Uterus (tissue), 4 donors: ENCODE results near the gene GPR78. TPM values are rescaled to one million over a fixed set of nuclear protein-coding genes. Genes with fewer than 3 reads are reported as not detected.

Experiments
- DNase-seq, 2 donors: peaks; one replicate each; pipeline ENCODE4 v3.0.0-alpha.2; 2019 to 2020
- H3K27ac ChIP-seq, 2 donors: fragments of 200-600 bp; sonication (generic); 1 replicate in 1 of 2; 2 replicates in 1 of 2; pipeline ENCODE4 v1.5.1; 2016 to 2018
- H3K27me3 ChIP-seq, 2 donors: fragments of 200-600 bp; sonication (generic); one replicate each; pipeline ENCODE4 v1.5.1; 2018 to 2019; ENCODE audit warnings: control low read depth in 1 of 2
- H3K36me3 ChIP-seq, 2 donors: fragments of 200-600 bp; sonication (generic); one replicate each; pipeline ENCODE4 v1.5.1; 2019; ENCODE audit warnings: control low read depth in 1 of 2
- H3K4me1 ChIP-seq, 2 donors: fragments of 200-600 bp; sonication (generic); one replicate each; pipeline ENCODE4 v1.5.1; 2018 to 2019; ENCODE audit warnings: control low read depth in 1 of 2
- H3K4me3 ChIP-seq, 2 donors: fragments of 200-600 bp; sonication (generic); 1 replicate in 1 of 2; 2 replicates in 1 of 2; pipeline ENCODE4 v1.5.1; 2018 to 2019; ENCODE audit warnings: mild to moderate bottlenecking in 1 of 2
- H3K9me3 ChIP-seq, 2 donors: fragments of 200-600 bp; sonication (generic); one replicate each; pipeline ENCODE4 v1.5.1; 2019; ENCODE audit warnings: control low read depth in 1 of 2
- POLR2A ChIP-seq, 2 donors: fragments of 450-650 bp; IDR thresholded peaks; one replicate each; pipeline ENCODE4 v1.6.1; 2016; ENCODE audit warnings: antibody characterized with exemption in 2 of 2, mild to moderate bottlenecking in 1 of 2, moderate library complexity in 1 of 2
- intact Hi-C: fragments of 100-400 bp; cut with DNase I; formaldehyde crosslinking; loops from one replicate; pipeline ENCODE4 v1.15.1; 2023; ENCODE audit warnings: low total_unique reads
- total RNA-seq, 4 donors: library from RNA; depleted of rRNA in 3 of 4; stranded (reverse); fragments of >200 nt in 3 of 4; gene quantifications; one replicate each; pipeline versions ENCODE4 v1.1.0 to v1.2.4, GENCODE V29; 2014 to 2023
- TF ChIP-seq, protein P1 (sequence below), 4 experiments: fragments of 200-600 bp in 2 of 4; fragments of 450-650 bp in 2 of 4; sonication (generic) in 2 of 4; IDR thresholded peaks; one replicate each; pipeline ENCODE4 v1.5.1; 2016 to 2019; ENCODE audit warnings: antibody characterized with exemption in 4 of 4, mild to moderate bottlenecking in 2 of 4, moderate library complexity in 1 of 4
- donor health status: DM: yes; HTN: yes; CAD: no.

GPR78 gene
- total RNA-seq, 4 donors from 2014 or later: 0.43 to 2.1 TPM; not detected in 2

DNA sequence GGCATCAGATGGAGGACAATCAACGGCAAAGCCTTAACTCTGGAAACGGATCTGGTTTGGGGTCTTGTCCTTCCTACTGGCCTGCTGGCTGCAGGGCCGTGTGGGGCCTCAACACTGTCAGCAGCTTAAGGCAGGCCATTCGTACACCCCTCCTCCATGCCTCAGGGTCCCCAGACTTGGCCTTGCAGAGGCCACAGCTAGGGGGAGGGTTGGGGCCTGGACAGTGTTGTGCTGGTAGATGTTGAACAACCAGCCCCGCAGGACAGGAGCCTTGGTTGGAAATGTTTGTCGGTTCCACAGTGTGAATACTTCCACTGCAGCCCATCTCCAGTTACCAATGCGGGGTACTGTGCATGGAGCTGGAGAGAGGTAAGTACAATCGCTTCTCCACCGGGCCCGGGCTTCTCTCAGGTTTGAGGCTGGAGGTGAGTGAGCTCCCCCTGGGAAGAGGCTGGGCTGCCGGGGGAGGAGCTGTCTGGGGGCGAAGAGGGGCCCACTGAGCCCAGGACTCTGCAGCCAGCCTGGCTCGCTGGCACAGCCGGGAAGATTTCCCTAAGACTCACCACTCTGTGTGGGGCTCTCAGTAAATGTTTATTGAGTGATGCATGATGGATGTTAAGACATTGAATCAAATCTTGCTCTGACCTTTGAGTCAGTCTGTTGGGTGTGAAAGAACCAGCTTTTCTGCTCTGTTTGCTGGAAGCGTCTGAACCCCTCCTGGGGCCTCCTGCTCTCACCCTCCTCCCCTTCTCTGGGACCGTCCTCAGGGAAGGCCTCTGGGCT is 19.7 kb upstream of the GPR78 start:
- H3K4me3 ChIP-seq: no peak overlapping the region
- H3K4me1 ChIP-seq: no peaks in the 10 kb centered on the region
- H3K36me3 ChIP-seq: no peaks in the 10 kb centered on the region
- TF ChIP-seq POLR2A (IDR thresholded peaks at IDR 0.05): no peak
- TF ChIP-seq, protein P1, sequence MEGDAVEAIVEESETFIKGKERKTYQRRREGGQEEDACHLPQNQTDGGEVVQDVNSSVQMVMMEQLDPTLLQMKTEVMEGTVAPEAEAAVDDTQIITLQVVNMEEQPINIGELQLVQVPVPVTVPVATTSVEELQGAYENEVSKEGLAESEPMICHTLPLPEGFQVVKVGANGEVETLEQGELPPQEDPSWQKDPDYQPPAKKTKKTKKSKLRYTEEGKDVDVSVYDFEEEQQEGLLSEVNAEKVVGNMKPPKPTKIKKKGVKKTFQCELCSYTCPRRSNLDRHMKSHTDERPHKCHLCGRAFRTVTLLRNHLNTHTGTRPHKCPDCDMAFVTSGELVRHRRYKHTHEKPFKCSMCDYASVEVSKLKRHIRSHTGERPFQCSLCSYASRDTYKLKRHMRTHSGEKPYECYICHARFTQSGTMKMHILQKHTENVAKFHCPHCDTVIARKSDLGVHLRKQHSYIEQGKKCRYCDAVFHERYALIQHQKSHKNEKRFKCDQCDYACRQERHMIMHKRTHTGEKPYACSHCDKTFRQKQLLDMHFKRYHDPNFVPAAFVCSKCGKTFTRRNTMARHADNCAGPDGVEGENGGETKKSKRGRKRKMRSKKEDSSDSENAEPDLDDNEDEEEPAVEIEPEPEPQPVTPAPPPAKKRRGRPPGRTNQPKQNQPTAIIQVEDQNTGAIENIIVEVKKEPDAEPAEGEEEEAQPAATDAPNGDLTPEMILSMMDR (IDR thresholded peaks at IDR 0.05): no peak
- no peak overlapping the region for H3K27ac ChIP-seq
- no peak for DNase-seq
- no peaks in the 10 kb centered on the region for H3K27me3 ChIP-seq
- no peaks in the 10 kb centered on the region for H3K9me3 ChIP-seq
- intact Hi-C loops: no loop called here

DNA sequence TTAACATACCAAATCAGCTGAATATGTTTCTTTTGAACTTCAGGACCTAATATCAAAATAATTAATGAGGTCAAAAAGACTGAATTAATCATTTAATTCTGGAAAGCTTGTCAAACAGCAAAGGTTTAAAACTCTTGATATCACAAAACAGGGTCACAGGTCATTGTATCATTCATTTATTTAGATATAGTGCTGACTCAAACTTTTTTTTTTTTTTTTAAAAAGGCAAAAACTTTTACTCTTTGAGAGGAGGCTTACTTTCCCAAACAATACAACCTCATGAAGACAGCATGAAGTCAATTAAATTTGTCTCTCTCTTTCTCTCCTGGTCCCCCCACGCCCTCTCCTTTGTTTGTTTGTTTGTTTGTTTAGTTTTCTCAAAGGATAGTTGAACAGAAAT is 15.6 kb upstream of the GPR78 start:
- no peaks in the 10 kb centered on the region for H3K9me3 ChIP-seq
- no peak for DNase-seq
- no peaks in the 10 kb centered on the region for H3K4me1 ChIP-seq
- H3K36me3 ChIP-seq: no peaks in the 10 kb centered on the region
- H3K4me3 ChIP-seq: no peak overlapping the region
- no peak for TF ChIP-seq POLR2A (IDR thresholded peaks at IDR 0.05)
- TF ChIP-seq, protein P1 (IDR thresholded peaks at IDR 0.05): no peak
- no peak overlapping the region for H3K27ac ChIP-seq
- intact Hi-C loops: no loop called here
- no peaks in the 10 kb centered on the region for H3K27me3 ChIP-seq

DNA sequence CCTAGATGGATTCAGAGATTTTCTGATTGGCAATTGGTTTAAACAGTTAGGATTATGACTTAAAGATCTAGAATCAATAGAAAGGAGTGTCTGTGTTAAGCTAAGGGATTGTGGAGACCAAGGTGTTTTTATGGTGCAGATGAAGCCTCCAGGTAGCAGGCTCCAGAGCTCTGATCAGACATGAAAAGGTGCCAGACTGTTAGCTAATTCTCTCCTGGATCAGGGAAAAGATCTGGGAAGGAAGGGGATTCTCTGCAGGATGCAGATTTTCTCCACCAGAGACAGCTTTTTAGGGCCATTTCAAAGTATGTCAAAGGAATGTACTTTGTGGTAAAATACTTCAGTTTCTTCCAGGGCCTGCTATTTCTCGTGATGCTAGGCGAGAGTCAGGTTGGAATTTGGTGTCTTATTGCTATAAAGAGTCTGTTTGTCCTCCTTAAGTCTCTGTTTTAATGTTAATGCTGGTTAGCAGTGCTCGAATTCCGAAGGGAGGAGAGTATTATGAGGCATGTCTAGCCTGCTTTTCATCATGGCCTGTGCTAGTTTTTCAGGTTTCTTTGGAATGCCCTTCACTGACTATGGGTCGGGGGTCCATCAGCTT is 12.0 kb upstream of the GPR78 start:
- no peak overlapping the region for H3K4me3 ChIP-seq
- H3K27me3 ChIP-seq: no peaks in the 10 kb centered on the region
- TF ChIP-seq, protein P1 (IDR thresholded peaks at IDR 0.05): no peak
- no peak for TF ChIP-seq POLR2A (IDR thresholded peaks at IDR 0.05)
- intact Hi-C loops: no loop called here
- DNase-seq: no peak
- no peak overlapping the region for H3K27ac ChIP-seq
- H3K36me3 ChIP-seq: no peaks in the 10 kb centered on the region
- H3K4me1 ChIP-seq: no peaks in the 10 kb centered on the region
- no peaks in the 10 kb centered on the region for H3K9me3 ChIP-seq

GRCh38 chr4:8570201-8570600 is 10.0 kb upstream of the GPR78 start:
- Histone ChIP-seq H3K9me3 (no peaks in the 10 kb centered on the region), H3K36me3 (no peaks in the 10 kb centered on the region), H3K27me3 (no peaks in the 10 kb centered on the region), H3K4me1 (no peaks in the 10 kb centered on the region), H3K4me3 (no peak overlapping the region), H3K27ac (no peak overlapping the region)
- no peak for DNase-seq
- intact Hi-C loops: no loop called here
- TF ChIP-seq, protein P1 (IDR thresholded peaks at IDR 0.05): no peak
- TF ChIP-seq POLR2A (IDR thresholded peaks at IDR 0.05): no peak
